ENCODE data around the gene SLC48A1.

SLC48A1 gene

GRCh38 chr12:47771304-47771703, 1.7 kb upstream of the SLC48A1 start:
- DNase-seq (ENCODE audit: low read depth) = no peak
- no peak for TF ChIP-seq CTCF (conservative IDR thresholded peaks at IDR 0.05; ENCODE audit: low read depth, low read length)
- no peak overlapping the region for H3K4me3 ChIP-seq (ENCODE audit: low read length)

DNA sequence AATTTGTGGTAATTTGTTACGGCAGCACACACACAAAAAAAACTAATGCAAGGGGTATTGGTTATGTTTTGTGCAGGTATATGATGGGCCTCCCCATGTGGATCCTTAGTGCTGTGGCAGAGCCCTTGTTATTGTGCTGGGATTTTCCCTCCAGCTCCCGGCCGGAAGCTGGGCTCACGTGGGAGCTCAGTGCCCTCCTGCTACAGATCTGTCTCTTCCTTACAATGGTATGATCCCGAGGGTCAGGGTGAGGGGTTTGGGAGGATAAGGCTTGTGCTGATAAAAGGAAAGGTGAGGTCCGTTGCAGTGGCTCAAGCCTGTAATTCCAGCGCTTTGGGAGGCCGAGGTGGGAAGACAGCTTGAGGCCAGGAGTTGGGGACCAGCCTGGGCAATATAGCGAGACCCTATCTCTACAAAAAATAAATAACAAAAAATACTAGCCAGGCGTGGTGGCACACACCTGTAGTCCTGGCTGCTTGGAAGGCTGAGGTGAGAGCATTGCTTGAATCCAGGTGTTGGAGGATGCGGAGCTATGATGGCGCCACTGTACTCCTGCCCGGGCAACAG, 861 bp upstream of the SLC48A1 start:
- TF ChIP-seq CTCF (conservative IDR thresholded peaks at IDR 0.05; ENCODE audit: low read depth, low read length) = no peak
- DNase-seq (ENCODE audit: low read depth) = no peak
- no peak overlapping the region for H3K4me3 ChIP-seq (ENCODE audit: low read length)

GRCh38 chr12:47772738-47773061, 338 bp upstream of the SLC48A1 start:
- no peak for TF ChIP-seq CTCF (conservative IDR thresholded peaks at IDR 0.05; ENCODE audit: low read depth, low read length)
- DNase-seq (ENCODE audit: low read depth) = no peak
- H3K4me3 ChIP-seq (ENCODE audit: low read length) = peak overlapping the region; percentile 62

DNA sequence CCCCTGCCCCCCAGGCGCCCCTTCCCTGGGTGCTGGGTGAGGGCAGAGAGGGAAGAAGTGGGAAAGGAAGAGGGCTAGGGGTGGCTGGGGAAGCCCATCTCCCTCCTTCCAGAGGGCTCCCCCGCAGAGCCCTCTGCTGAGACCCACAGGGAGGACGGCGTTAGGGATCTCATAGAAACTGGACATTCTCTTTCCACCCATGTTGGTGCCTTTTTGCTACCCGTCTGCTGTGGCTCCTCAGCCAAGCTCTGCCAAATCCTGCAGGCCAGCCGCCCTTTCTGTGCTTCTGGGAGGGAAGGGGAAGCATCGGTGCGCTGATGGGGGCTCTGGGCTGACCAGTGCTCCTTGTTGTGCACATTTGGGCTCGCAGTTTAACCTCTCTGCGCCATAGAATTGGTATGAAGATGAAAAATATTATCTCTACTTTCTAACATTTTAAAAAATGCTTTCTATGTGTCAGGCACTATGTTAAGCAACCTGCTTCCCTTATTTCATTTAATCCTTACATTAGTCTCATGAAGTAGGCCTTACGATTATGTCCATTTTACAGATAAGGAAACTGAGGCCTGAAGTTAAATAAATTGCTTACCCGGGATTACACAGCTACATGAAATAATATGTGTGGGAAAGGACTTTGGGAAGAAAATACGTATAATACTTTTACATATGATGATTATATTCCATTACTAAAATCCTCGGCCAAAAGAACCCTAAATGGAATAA, 981 bp downstream of the SLC48A1 start:
- H3K4me3 ChIP-seq (ENCODE audit: low read length) = peak overlapping the region; percentile 55
- no peak for TF ChIP-seq CTCF (conservative IDR thresholded peaks at IDR 0.05; ENCODE audit: low read depth, low read length)
- DNase-seq (ENCODE audit: low read depth) = no peak

- no peak for TF ChIP-seq CTCF (conservative IDR thresholded peaks at IDR 0.05; ENCODE audit: low read depth, low read length)
- no peak for DNase-seq (ENCODE audit: low read depth)
- H3K4me3 ChIP-seq (ENCODE audit: low read length) = no peak overlapping the region
Observed at GRCh38 chr12:47774663-47775062, 1.6 kb downstream of the SLC48A1 start.

DNA sequence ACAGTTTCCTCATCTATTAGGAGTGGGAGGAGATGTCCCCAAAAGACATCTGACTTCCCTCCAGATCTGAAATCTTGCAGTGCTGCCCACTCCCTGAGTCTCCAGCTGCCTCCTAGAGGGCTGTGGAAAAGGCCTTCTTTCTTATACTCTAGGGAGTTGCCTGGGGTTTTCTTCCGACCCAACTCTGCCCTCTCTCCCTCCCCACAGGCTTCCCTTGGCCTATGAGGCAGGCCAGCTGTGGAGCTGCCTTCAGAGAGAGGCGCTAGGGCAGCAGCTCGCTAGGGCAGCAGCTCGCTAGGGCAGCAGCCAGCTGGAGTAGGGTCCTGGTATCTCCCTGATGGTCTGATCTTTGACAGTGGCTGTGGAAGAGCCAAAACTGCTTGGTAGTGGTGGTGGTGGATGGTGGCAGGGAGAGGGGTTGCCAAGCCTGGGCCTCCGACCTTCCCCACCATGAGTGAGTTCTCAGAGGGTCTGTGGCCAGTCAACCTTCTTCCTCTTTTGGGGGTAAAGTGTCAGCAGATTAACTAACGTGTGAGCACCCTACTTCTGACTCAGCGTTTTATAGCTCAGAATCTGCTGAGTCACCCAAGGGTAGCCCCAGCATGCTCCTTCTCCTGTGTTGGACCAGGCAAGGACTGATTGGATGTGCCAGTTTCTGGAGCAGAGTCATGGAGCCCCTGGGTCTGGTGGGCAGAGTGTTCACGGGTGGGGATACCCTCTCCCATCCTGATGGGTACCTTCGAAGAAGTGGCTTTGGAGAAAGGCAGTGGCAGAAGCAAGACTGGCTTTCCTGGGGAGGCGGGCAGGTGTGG, 2.3 kb downstream of the SLC48A1 start:
- no peak for DNase-seq (ENCODE audit: low read depth)
- TF ChIP-seq CTCF (conservative IDR thresholded peaks at IDR 0.05; ENCODE audit: low read depth, low read length) = no peak
- no peak overlapping the region for H3K4me3 ChIP-seq (ENCODE audit: low read length)

Measured in retinal pigment epithelial cell (primary cell).